Measurements from ENCODE around the gene ADAMTSL5.

DNA sequence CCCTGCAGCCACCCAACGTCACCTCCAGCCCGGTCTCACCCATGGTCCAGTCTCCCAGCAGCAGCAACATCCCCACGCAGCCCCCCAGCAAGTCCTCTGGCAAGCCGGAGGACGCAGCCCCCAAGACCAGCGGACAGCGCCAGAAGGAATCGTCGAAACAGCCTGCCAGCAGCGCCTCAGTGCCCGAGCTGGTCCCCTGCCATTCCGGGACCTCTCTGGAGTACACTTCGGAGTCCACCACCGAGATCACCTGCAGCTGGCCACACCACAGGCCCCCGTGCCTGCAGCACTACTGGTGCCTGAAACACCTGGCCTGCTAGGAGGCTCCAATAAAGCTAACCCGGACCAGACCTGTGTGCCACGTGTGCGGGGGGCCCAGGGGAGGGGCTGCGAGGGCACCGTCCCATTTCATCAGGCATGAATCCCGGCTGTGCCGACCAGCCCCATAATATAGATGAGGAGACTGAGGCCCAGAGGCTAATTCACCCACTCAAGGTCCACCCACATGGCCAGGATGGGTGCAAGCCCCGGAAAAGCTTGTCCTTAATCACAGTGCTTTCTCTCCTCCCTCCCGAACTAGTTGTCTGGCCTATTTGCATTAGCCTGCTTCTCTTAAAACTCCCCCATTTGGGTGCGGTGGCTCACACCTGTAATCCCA lies 15.1 kb downstream of the ADAMTSL5 start:
- TF ChIP-seq CTCF (IDR thresholded peaks at IDR 0.05 in 8 of 11, conservative IDR thresholded peaks at IDR 0.05 in 3 of 11) (no peak), POLR2A (IDR thresholded peaks at IDR 0.05) (no peak)

Data from spleen (tissue), 7 donors.